Left cardiac atrium (tissue), 4 donors: ENCODE results near the gene WDR27. TPM values are rescaled to one million over a fixed set of nuclear protein-coding genes. Genes with fewer than 3 reads are reported as not detected.
A peak's percentile ranks its signal among the peaks of the same experiment; 100 is the strongest.

Source experiments
- ATAC-seq, 2 donors: fragments of 200-7000 bp; cut with Tn5 transposase; one replicate each; pipeline ENCODE4 v1.9.1; 2020; ENCODE audit warnings: mild to moderate bottlenecking in 2 of 2, moderate library complexity in 2 of 2
- DNase-seq: peaks from one replicate; pipeline ENCODE4 v3.0.0-alpha.2; 2020
- intact Hi-C, 2 donors: fragments of 100-400 bp; cut with DNase I; formaldehyde crosslinking; loops; one replicate each; pipeline versions ENCODE4 v1.14.1 to v1.15.1; 2022 to 2023
- long read RNA-seq: library from polyadenylated mRNA; unstranded; transcript quantifications from one replicate; pipeline ENCODE4 v2.0.0, GENCODE V29; 2021
- total RNA-seq, 2 donors: library from RNA; stranded (reverse); fragmentation: NEBNext Ultra II Directional; extraction: Animal tissue kit (Norgen Biotek cat#: 25700); gene quantifications; one replicate each; pipeline ENCODE4 v1.2.1, GENCODE V29; 2021
- donor health status: DM: no; HTN: yes; CAD: no.
- donor health status: DM: no; HTN: yes; CAD: no; lungs with severe emphysema.
- donor health status: DM: yes; HTN: yes; CAD: no.
- donor health status: Dilated cardiomyopathy.

The WDR27 gene
- total RNA-seq = 10 to 100 TPM; 12.3 to 12.9 TPM
- long read RNA-seq, partial matches to known transcripts = 0 of 3 reads
- long read RNA-seq, other reads (novel, unspliced or antisense) = 3 of 3 reads

GRCh38 chr6:169701954-169702839 lies at the start of gene WDR27, which contains the start of gene C6orf120:
WDR27 (minus strand) TSS chr6:169702029; CDS start chr6:169689005, 13,024 bp downstream.
C6orf120 (plus strand) TSS chr6:169702126; CDS start chr6:169702460, 334 bp downstream.
- intact Hi-C loops = loop anchor here in 1 of 2 donors (10.0 kb wide), 1 partner anchor 53 kb away; the partner anchor contains the start of genes DYNLT2 and ERMARD
- ATAC-seq (peak; percentile 97 to 98), DNase-seq (peak; percentile 99)

DNA sequence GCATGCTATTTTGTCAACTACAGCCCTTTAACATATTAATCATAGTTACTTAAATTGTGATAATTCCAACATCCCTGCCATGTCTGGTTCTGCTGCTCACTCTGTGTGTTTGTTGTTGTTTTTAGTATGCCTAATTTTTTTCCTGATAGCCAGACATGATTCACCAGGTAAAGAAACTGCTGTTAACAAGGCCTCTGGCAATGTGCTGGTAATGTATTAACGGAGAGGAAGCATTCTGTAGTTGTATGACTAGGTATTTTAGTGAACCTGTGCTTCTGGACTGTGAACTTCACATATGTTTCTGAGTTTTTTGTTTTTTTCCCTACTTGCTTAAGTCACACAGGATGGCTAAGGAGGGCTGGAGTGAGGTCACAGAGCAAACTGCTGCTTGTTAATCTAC lies 44.7 kb upstream of the WDR27 start:
- ATAC-seq = no peak
- intact Hi-C loops = no loop called here
- no peak for DNase-seq

GRCh38 chr6:169745405-169745804 lies 43.6 kb upstream of the WDR27 start:
- DNase-seq (no peak), ATAC-seq (no peak)
- intact Hi-C loops = no loop called here

- ATAC-seq = no peak
- no peak for DNase-seq
- intact Hi-C loops = no loop called here
Measured at GRCh38 chr6:169741344-169741743, 39.5 kb upstream of the WDR27 start.

- intact Hi-C loops = no loop called here
- DNase-seq (no peak), ATAC-seq (peak in 1 of 2 donors; percentile 32)
Measured at GRCh38 chr6:169738976-169739529, 37.2 kb upstream of the WDR27 start.

- DNase-seq (peak; percentile 25), ATAC-seq (peak; percentile 43 to 57)
- intact Hi-C loops = no loop called here
Measured at GRCh38 chr6:169738204-169738975, 36.6 kb upstream of the WDR27 start.

DNA sequence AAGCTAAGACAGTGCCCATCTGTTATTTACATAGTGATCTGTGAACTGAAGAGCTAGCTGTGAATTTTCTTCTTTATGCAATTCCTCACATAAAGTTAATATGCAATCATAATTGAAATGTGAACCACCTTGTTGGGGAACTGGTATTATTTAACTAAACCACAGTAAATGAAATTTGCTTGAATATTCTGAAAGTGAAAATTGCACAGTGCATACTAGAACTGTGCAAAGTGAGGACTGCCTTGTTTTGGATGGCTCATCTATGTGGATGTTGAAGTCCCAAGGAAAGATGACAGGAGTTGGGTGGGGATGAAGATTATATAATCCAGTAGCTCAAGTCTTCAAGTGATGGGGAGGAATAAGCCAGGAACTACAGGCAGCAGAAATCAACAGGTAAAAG lies 28.1 kb upstream of the WDR27 start:
- intact Hi-C loops = no loop called here
- no peak for ATAC-seq
- no peak for DNase-seq

- intact Hi-C loops = no loop called here
- DNase-seq (no peak), ATAC-seq (no peak)
Measured at GRCh38 chr6:169726963-169727362, 25.1 kb upstream of the WDR27 start.

DNA sequence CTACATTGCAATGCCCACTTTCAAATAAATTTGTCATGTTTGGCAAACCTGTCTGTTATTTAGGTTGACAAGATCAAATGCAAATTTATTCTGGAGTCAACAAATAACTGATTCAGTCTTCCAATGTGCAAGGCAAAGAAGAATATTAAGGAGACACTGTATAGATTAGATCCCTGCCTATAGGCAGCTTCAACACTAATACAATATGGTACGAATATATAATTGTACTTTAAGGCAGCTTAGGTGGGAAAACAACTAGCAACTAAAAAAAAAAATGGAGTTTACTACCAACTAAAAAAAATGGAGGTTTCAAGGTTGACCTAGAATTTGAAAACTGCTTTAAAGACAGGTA lies 24.2 kb upstream of the WDR27 start:
- DNase-seq (no peak), ATAC-seq (no peak)
- intact Hi-C loops = no loop called here

- DNase-seq = peak; percentile 77
- intact Hi-C loops = loop anchor here in 1 of 2 donors (2.0 kb wide), 1 partner anchor 25 kb away; the partner anchor contains the start of genes DYNLT2 and ERMARD
Measured at GRCh38 chr6:169725125-169726048, 23.6 kb upstream of the WDR27 start.

DNA sequence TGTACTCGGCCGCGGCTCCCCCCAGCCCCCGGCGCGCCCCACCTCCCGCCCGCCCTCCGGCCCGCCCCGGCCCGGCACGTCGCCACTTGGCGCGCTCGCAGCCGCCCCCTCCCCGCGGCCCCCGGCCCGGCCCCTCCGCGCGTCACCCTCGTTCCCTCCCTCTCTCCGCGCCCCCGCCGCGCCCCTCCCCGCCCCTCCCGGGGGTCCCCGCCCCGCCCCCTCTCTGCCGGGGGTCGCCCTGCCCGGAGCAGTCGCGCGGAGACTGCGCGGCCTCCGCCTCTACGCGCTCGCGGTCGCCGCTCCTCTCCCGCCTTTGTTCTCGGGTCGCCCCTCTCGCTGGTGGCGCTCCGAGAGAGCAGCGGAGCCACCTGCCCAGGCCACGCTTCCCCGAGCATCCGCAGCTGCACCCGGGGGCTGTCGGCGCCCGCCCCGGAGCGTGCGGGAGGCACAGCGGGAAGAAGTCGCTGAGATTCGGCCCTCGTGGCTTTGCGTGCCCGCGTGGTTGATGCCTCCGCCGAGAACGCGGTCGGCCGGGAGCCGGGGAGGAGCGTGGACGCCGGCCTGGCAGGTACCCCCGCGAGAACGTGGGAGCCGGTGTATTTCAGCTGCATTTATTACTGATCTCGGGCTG lies 22.8 kb upstream of the WDR27 start, which contains the start of gene PHF10:
TSS of gene PHF10 (minus strand) at position 7 of the 631 bp plus-strand sequence. CDS start 569 bp downstream, outside the sequence.
- intact Hi-C loops = loop anchor here in 1 of 2 donors (2.0 kb wide), 1 partner anchor 26 kb away; the partner anchor contains the start of genes DYNLT2 and ERMARD
- peak; percentile 54 for DNase-seq
- ATAC-seq = peak; percentile 64 to 70

More at GRCh38 chr6:169725125-169726048, 23.6 kb upstream of the WDR27 start:
- ATAC-seq = peak; percentile 21 to 78

- DNase-seq = peak; percentile 49
- intact Hi-C loops = loop anchor here in 1 of 2 donors (2.0 kb wide), 1 partner anchor 27 kb away; the partner anchor contains the start of genes DYNLT2 and ERMARD
Measured at GRCh38 chr6:169723991-169724493, 22.2 kb upstream of the WDR27 start.

DNA sequence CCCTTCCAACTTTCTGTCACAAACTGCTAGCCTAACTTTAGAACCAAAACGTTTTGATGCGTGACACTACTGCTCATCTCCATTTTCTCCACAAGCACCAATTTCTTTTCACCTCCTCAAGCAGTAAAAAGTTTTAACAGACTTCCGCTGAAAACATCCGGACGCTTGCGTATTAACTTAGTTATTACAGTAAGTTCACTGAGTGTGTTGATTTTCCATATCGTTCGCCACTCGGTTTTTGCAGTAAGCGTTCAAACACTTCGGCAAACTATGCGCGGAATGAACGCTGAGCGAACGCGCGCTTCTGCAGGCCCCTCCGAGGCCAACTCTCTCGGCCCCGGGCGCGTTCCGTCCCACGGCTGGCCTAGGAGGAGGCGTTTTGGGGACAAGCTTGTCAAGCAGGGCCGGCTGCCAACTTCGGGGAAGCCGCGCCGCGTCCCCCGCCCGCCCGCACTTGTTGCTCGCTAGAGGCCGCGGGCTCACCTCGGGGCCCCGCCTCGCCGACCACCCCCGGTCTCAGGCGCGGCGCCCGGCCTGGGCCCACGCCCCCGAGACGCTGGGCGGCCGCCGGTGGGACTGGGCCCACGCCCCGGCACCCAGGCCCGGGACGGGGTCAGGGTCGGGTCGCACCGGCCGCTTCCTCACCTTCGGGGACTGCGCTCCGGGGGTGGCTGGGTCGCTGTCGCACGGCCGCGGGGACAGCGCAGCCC lies 21.5 kb upstream of the WDR27 start:
- ATAC-seq (peak; percentile 73 to 78), DNase-seq (peak; percentile 84)
- intact Hi-C loops = no loop called here

More at GRCh38 chr6:169723991-169724493, 22.2 kb upstream of the WDR27 start:
- peak; percentile 2 to 31 for ATAC-seq

GRCh38 chr6:169722362-169723199 lies 20.8 kb upstream of the WDR27 start:
- DNase-seq (peak; percentile 54), ATAC-seq (peak; percentile 56 to 65)
- intact Hi-C loops = no loop called here

GRCh38 chr6:169720207-169720855 lies 18.5 kb upstream of the WDR27 start:
- ATAC-seq (no peak), DNase-seq (no peak)
- intact Hi-C loops = no loop called here
